SKM-1 (cell line): ENCODE data around the gene CENPO.

Source experiments
- DNase-seq: peaks from one replicate; lab custom pipeline; 2025; ENCODE audit not compliant: unreplicated experiment; lab: John Stamatoyannopoulos, UW

The CENPO gene

DNA sequence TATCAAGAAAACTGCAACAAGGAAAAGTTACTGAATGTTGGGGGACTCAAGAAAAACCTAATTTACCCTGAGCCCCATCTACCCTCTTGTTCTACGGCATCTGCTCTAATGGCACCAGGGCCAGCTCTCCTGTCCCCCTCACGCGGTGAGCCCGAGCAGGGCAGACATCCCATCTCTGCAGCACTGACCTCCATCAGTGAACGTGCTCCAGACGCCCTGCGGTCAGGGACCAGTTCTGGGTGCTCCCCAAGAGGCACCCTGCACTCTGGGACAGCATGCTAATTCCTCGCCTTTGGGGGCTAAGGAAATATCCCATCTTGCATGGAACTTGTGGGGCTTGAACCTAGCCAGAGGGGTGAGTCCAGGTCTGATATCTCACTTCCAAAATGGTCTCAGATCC, 43.0 kb downstream of the CENPO start:
- DNase-seq = no peak

- DNase-seq = no peak
These were observed 43.5 kb downstream of the CENPO start for GRCh38 chr2:24836706-24837105.

DNA sequence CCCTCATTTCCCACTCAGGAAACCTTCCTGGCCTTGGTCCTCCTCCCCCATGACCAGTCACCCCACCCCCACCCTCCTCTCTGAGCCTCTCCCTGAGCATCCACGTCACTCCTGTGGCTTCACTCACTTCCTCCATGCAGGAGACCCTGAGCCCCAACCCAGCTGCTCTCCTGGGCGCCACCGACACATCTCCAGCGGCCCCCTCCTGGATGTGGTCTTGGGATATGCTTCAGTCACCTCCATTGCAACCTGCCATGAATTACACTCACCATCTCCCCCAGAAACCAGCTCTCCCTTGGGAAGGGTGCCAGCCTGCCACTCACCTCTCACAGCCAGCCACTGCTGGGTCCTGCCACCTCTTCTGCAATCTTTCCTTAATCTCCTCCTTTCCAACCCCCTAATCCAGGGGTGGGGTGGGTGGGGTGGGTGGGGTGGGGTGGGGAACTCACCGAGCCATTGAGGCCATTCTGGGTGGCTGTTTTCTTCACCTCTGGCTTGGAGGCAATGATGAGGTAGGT, 44.8 kb downstream of the CENPO start:
- DNase-seq = no peak

- no peak for DNase-seq
These were observed 45.3 kb downstream of the CENPO start for GRCh38 chr2:24838541-24838940.

- DNase-seq = no peak
These were observed 46.5 kb downstream of the CENPO start for GRCh38 chr2:24839729-24840128.

GRCh38 chr2:24840164-24840869, 47.1 kb downstream of the CENPO start:
- no peak for DNase-seq

DNA sequence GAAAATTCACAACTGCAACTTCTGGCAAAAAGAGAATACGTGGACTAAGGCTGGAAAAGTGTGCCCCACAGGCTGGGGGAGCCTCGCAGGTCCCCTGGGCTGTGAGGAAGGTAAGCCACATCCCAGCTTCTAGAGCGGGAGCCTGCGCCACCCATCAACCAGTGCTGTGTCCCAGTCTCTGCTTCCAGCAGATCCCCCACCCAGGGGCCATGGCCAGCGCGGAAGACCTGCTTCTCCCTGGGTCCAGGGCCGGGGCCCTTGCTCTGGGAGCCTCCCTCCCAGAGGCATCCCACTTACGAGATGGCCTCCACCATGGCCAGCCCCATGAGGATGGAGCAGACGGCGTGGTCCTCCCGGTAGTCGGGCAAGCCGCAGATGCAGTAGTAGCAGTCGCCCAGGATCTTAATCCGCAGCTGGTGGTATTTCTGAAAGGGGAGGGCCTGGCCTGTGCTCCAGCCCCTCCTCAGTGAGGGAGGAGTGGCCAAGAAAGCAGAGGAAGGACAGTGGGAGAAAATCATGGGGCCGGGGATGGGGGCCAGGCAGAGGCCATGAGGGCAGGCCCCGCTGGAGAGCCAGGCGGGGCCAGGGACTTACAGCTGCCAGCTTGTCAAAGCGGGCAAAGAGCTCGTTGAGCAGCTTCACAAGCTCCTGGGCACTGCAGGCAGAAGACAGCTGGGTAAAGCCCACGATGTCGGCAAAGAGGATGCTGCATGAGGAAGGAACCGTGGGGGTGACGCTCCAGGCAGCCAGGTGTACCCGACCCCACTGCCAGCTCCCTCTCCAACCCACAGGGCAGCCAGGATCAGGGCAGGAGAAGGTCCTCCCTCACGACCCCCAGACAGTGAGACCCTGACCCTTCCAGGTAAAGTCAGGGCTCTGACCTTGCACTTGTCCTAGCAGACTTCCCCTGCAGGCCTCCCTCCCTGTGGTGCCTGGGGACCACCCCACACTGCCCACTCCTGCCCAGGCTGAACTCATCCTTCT, 48.0 kb downstream of the CENPO start:
- DNase-seq = no peak

GRCh38 chr2:24842081-24843050, 49.1 kb downstream of the CENPO start:
- no peak for DNase-seq

DNA sequence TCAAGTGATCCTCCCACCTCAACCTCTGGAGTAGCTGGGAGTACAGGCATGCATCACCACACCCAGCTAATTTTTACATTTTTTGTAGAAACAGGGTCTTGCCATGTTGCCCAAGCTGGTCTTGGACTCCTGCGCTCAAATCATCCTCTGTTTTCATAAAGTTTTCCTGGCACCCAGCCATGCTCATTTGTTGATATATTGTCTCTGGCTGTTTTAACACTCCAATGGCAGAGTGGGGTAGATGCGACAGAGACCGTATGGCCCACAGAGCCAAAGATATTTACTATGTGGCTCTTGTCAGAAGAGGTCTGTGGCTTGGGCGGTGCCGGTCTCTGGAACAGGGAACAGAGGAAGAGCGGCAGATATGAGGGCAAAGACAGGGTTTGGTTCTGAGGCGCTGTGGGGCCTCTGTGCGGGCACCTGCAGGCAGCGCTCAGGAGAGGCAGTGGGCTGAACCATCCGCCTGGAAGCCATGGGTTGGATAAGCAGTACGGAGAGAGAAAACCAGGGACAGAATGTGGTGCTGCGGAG, 50.2 kb downstream of the CENPO start:
- no peak for DNase-seq

- no peak for DNase-seq
These were observed 50.9 kb downstream of the CENPO start for GRCh38 chr2:24844023-24844685.

DNA sequence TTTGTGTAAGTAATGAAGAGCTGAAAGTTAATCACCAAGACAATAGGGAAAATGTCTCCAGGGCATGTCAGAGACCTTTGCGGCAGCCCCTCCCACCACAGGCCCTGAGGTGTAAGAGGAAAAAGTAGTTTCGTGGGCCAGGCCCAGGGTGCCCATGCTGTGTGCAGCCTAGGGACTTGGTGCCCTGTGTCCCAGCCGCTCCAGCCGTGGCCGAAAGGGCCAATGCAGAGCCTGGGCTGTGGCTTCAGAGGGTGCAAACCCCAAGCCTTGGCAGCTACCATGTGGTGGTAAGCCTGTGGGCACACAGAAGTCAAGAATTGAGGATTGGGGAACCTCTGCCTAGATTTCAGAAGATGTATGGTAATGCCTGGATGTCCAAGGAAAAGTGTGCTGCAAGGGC, 52.5 kb downstream of the CENPO start:
- no peak for DNase-seq

- DNase-seq = no peak
These were observed 57.7 kb downstream of the CENPO start for GRCh38 chr2:24850944-24851343.

DNA sequence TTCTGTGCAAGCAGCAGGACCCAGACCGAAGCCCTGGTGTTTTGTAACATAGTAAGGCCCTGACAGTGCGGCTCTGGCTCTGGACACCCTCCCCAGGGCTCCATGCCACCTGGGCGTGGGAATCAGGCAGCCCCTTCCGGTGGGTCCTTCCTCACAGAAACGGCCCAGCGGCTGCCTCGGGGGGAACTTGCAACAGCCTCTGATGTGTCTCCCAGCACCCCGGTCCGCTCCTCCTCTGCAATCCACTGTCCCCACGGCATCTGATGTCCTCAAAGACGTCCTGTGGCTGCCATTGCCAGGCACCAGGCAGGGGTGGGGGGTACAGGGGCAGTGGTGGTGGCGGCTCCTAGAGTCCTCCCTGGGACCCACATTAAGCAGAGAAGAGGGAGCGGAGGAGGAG, 58.8 kb downstream of the CENPO start:
- DNase-seq = no peak

DNA sequence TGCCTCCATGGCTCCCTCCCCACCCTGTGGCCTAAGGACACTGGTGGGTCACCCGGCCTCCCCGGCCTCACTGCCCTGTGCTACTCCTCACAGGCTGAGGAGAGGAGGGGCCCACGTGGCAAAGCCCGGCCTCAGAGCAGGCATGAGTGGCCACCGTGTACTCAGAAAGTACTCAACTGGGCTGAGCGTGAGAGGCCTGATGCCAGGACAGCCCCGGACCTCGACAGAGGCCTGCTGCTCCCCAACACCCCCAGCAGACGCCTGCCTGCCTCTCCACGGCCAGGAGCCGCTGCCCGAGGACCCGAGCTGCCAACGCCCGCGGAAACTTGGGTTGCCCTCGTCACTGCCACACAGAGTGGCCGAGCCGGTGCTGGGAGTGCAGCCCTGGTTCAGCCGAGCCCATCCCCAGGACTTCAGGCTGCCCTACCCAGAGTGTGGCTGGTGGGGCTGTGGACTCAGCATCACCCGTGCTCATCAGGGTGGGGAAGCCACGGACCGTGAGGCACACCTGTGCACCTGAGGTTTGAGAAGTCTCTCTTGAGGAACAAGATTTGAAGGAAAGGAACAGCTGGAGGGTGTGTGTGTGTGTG, 59.3 kb downstream of the CENPO start:
- no peak for DNase-seq

- no peak for DNase-seq
These were observed 59.8 kb downstream of the CENPO start for GRCh38 chr2:24853046-24853445.

GRCh38 chr2:24853996-24854395, 60.8 kb downstream of the CENPO start:
- no peak for DNase-seq

- DNase-seq = no peak
These were observed 61.9 kb downstream of the CENPO start for GRCh38 chr2:24855022-24855622.

GRCh38 chr2:24855726-24856125, 62.5 kb downstream of the CENPO start:
- no peak for DNase-seq

GRCh38 chr2:24856791-24857211, 63.6 kb downstream of the CENPO start:
- no peak for DNase-seq
